Stimulated activated CD4-positive, alpha-beta T cell treated with anti-CD3 and anti-CD28 coated beads, Interleukin-15, amount 100 ng/mL, for 24 hours (primary cell): Measurements from ENCODE around the gene FOXP1.

ENCODE experiments used
- DNase-seq: peaks from one replicate; pipeline ENCODE4 v3.0.0-alpha.2; 2020

FOXP1 gene

GRCh38 chr3:71130471-71131374 lies 452.8 kb downstream of the FOXP1 start:
- peak; percentile 73 for DNase-seq

- no peak for DNase-seq
Observed at GRCh38 chr3:71129611-71130431, 453.7 kb downstream of the FOXP1 start.

DNA sequence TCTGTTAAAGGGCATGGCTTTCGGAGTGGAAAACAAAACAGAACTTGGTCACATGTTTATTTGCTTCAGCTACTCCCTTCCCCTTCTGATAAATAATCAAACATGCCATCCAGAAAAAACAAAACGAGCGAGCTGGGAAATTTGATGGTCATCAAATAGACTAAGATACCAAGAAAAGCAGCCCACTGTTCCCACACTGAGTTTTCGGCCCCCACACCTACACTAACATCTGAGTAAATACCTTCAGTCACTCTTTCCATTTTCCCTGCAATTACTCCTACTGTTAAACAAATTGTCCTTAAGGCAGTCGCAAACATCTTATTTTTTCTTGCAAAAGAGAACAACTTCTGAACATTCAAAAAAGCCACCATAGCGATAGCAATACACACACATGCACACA lies 454.6 kb downstream of the FOXP1 start:
- no peak for DNase-seq

DNA sequence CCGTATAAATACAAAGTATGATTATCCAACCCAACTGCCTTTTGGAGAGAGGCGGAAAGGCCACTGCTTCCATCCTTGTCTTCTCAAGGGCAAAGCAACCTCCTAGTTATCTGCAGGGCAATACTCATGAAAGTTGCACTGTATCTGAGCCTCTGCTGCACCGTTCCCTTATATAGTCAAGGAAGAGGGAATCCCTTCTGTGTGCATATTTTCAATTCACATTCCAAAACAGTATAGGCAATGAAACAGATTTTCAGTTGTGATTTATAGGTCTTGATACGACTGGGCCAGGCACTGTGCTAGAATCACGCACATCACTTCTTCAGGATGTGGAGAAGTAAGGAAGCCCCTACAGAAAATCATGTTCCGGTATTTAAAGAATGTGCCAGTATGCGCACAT lies 455.7 kb downstream of the FOXP1 start:
- no peak for DNase-seq

DNA sequence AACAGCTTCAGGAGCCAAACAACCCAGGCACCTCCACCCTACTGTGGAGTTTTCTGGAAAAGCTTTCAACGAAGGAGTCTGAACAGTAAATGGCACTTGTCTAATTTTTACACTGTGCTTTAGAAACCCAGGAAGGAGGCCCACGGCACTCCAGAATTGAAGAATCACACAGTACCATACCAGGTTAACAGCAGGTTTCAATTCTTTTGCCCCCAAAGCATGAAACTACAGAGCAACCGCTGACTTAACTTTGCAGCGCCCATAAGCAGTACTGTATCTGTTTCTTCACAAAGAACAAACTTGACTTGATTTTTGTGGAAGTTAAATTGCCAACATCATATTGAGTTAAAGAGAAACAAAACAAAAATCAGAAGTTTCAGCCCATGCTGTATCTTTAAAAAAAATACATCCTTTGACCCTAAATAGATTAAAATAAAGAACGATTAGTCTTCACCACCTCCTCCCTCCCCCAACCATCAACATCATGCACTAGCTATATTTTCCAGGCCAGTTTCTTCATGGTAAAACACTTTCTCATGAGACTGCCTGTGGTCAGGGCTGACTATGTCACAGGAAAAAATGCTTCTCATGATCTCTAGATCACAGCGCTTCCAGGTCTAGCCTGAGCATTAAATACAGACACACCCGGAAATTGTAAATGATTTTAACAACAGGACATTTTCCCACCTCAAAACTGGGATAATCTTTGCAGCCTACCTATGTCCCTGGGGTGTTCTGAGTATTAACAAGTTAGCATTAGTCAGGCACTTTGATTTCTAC lies 456.3 kb downstream of the FOXP1 start:
- DNase-seq = peak; percentile 53

DNA sequence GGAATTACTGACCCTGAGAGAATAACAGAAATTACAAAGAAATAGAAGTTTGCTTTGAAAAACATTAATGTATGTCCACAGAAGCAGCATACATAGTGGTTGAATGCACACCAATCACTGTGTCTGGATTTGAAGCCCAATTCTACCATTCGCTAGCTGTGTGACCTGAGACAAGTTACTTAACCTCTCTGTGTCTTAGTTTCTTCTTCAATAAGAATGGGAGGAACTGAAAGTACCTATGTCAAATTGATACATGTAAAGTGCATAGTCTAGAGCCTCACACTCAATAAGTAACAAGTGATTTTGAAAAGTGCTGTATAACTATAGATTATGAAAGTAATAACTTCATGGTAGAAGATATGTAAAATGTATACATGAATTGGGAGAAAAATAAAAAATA lies 457.8 kb downstream of the FOXP1 start:
- DNase-seq = no peak

- no peak for DNase-seq
Observed at GRCh38 chr3:71124048-71124447, 459.5 kb downstream of the FOXP1 start.

GRCh38 chr3:71122641-71123040 lies 460.9 kb downstream of the FOXP1 start:
- DNase-seq = no peak

- no peak for DNase-seq
Observed at GRCh38 chr3:71121429-71122167, 461.9 kb downstream of the FOXP1 start.

DNA sequence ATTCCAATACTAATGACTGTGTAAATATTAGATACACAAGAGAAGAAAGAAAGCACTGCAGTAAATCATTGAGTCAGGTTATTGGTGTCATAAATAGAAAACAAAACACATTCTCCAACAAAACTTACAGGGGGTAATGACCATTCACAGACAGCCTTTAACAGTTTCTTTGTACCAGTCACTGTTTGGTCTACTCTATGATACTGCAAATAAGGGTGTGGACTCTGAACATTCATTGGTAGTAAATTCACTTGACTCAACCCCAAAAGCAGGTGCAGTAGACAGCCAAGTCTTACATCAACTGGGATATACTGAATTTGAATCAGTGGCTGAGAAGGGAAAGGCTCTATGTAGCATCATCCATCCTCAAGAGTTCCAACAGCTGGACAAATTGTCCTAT lies 463.5 kb downstream of the FOXP1 start:
- DNase-seq = no peak

DNA sequence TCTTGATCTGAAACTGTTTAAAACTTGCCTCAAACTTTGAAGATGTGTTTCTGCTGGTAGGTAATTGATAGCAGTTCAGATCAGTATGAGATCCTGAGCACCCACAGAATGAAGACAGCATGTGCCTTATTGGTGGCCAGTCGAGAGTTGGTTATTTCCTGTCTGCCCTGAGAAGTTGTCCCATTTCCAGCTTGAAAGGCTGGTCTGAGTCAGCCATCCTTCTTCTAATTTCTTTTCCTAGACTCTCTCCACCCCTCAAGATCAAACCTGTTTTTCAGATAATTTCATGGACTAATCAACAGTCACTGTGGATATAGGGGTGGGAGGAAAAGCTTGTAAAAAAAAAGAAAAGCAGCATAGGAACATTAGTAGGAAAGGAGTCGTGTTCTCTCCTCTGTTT lies 464.4 kb downstream of the FOXP1 start:
- no peak for DNase-seq

- no peak for DNase-seq
Observed at GRCh38 chr3:71118436-71118835, 465.1 kb downstream of the FOXP1 start.

GRCh38 chr3:71117572-71118247 lies 465.8 kb downstream of the FOXP1 start:
- no peak for DNase-seq

DNA sequence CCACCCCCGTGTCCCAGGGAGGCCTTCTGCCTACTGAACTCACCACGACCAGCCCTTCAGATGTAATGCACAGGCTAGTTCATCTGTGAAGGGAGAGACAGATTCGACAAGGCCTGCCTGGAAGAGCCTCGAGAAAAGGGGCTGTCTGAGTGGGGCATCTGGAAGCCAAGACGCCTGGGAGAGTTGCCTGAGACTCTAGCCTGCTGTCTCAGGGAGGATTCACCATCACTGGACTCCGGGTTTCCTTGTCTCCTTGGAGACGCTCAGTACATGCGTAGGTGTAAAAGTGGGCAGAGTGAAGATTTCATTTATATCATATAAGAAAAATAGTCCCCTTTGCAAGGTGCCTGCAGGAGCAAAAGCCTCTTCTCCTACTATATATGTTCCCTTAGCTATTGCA lies 468.9 kb downstream of the FOXP1 start:
- DNase-seq = no peak

GRCh38 chr3:71112576-71112975 lies 471.0 kb downstream of the FOXP1 start:
- DNase-seq = no peak

- DNase-seq = peak; percentile 56
Observed at GRCh38 chr3:71111784-71112440, 471.6 kb downstream of the FOXP1 start.

DNA sequence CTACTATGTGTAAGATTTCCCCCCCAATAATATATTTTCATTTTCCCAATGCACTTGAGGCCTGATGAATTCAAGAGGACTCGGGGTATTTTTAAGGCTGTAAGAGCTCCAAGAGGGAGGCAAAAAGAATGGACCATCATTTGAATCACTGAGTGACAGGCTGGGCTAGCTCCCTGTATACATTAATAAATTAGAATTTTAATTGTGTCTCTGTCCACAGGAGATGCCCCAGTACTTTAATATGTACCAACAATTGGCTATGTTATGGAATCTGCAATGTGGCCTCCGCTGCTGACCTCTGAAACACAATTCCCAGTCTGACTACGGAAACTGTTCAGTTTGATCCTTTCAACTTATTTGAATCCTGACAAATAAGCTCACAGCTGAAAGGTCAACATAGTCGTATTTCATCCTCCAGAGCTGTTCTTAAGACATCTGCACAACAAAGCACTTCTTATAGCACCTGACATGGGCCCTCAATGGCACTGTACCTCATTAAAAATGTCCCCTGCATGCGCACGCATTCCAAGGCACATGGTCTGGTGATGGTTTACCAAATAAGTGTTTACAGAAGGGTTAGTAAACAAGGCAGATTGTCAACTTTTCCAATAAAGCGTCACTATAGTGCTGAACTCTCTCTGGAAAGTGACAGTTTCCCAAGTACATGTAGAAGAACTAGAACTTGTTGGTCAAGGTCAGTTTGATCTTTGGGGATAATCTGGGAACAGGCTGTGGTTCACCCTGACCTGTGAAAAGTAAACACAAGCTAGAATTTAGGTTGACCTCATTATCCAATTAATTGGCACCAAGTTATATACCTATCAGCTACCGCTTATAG lies 472.9 kb downstream of the FOXP1 start:
- no peak for DNase-seq

- DNase-seq = no peak
Observed at GRCh38 chr3:71109977-71110285, 473.6 kb downstream of the FOXP1 start.

DNA sequence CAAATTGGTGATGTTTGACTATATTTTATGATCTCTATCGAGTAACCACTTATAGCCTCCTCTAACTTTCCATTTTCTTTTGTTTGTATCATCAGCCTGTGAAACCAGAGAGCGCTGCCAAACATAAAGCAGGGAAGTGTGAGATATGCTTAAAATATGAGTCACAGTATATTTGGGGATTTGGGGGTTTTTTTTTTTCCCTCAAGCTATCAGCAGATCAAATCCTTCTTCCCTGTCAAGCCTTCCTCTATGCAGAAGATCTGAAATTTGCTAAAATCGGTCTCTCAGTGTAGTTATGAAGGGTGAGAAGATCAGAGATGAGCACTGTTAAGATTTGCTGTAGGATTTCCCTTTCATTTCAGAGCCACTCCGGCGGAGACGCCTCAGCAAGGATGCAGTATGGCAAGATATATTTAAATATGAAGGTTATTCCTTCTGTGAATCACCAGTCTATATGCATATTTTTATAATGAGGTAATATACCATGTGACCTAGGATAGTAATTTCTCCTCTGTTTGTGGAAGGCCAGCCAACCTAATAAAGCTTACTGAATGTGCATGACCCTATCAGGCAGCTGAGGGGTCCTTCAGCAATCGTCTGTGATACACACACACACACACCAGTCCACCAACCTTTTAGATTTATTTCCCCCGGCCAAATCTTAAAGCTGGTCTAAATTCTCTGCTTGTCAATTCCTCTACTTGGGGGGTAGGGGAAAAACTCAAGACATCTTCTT lies 474.1 kb downstream of the FOXP1 start:
- DNase-seq = peak; percentile 53

- DNase-seq = no peak
Observed at GRCh38 chr3:71107926-71108325, 475.6 kb downstream of the FOXP1 start.
